Colonic mucosa (tissue), 4 donors: ENCODE measurements around the gene KCNB1. TPM values are rescaled to one million over a fixed set of nuclear protein-coding genes. Genes with fewer than 3 reads are reported as not detected.

Experiments used
- DNase-seq: peaks from one replicate; pipeline ENCODE4 v3.0.0-alpha.2; 2020
- H3K27ac ChIP-seq: fragments of 200-600 bp; one replicate; pipeline ENCODE4 v1.8.0; 2021
- H3K27me3 ChIP-seq: fragments of 200-600 bp; one replicate; pipeline ENCODE4 v1.8.0; 2021
- H3K36me3 ChIP-seq: fragments of 200-600 bp; one replicate; pipeline ENCODE4 v1.8.0; 2021
- H3K4me1 ChIP-seq: fragments of 200-600 bp; one replicate; pipeline ENCODE4 v1.8.0; 2021; ENCODE audit warnings: mild to moderate bottlenecking
- H3K4me3 ChIP-seq: fragments of 200-600 bp; one replicate; pipeline ENCODE4 v1.8.0; 2021
- H3K9ac ChIP-seq, 2 donors: one replicate each; pipeline ENCODE4 v1.7.0; 2013; ENCODE audit warnings: control low read depth in 2 of 2, low read depth in 2 of 2, low read length in 2 of 2
- H3K9me3 ChIP-seq: fragments of 200-600 bp; one replicate; pipeline ENCODE4 v1.8.0; 2021
- CTCF ChIP-seq: fragments of 200-600 bp; IDR thresholded peaks from one replicate; pipeline ENCODE4 v1.8.0; 2022; ENCODE audit warnings: antibody characterized with exemption, mild to moderate bottlenecking
- intact Hi-C: fragments of 100-400 bp; cut with DNase I; formaldehyde crosslinking; loops from one replicate; pipeline ENCODE4 v1.14.1; 2022
- total RNA-seq, 2 donors: library from RNA; stranded (reverse); fragmentation: NEBNext Ultra II Directional in 1 of 2; extraction: Animal tissue kit (Norgen Biotek cat#: 25700) in 1 of 2; gene quantifications; one replicate each; pipeline ENCODE4 v1.2.1, GENCODE V29; 2021
- donor health status: healthy.
- donor health status: DM: no; HTN: no; CAD: no.
- donor health status: DM: no; HTN: no; CAD: no.

The KCNB1 gene
- total RNA-seq, 2 donors from 2014 or later: 0.37 to 1.9 TPM

GRCh38 chr20:49408509-49409104, 73.9 kb downstream of the KCNB1 start:
- intact Hi-C loops: no loop called here
- Histone ChIP-seq H3K27me3 (no peaks in the 10 kb centered on the region), H3K9me3 (no peaks in the 10 kb centered on the region), H3K9ac (no peak overlapping the region), H3K27ac (no peak overlapping the region), H3K4me1 (no peaks in the 10 kb centered on the region), H3K4me3 (no peak overlapping the region), H3K36me3 (no peaks in the 10 kb centered on the region)
- DNase-seq: no peak
- no peak for TF ChIP-seq CTCF

GRCh38 chr20:49406666-49407065, 75.8 kb downstream of the KCNB1 start:
- no peak for TF ChIP-seq CTCF
- H3K4me3 ChIP-seq: no peak overlapping the region

GRCh38 chr20:49405696-49406095, 76.8 kb downstream of the KCNB1 start:
- Histone ChIP-seq H3K27ac (no peak overlapping the region), H3K9me3 (no peaks in the 10 kb centered on the region), H3K27me3 (no peaks in the 10 kb centered on the region), H3K36me3 (no peaks in the 10 kb centered on the region), H3K4me1 (no peaks in the 10 kb centered on the region), H3K9ac (no peak overlapping the region), H3K4me3 (no peak overlapping the region)
- no peak for TF ChIP-seq CTCF
- no peak for DNase-seq
- intact Hi-C loops: no loop called here

More at GRCh38 chr20:49406666-49407065, 75.8 kb downstream of the KCNB1 start:
- Histone ChIP-seq H3K9me3 (no peaks in the 10 kb centered on the region), H3K4me1 (no peaks in the 10 kb centered on the region), H3K36me3 (no peaks in the 10 kb centered on the region), H3K27me3 (no peaks in the 10 kb centered on the region), H3K9ac (no peak overlapping the region), H3K27ac (no peak overlapping the region)
- intact Hi-C loops: no loop called here
- no peak for DNase-seq

- TF ChIP-seq CTCF: no peak
- Histone ChIP-seq H3K27me3 (no peaks in the 10 kb centered on the region), H3K36me3 (no peaks in the 10 kb centered on the region), H3K4me3 (no peak overlapping the region), H3K9ac (no peak overlapping the region), H3K4me1 (no peaks in the 10 kb centered on the region), H3K9me3 (no peaks in the 10 kb centered on the region), H3K27ac (no peak overlapping the region)
- intact Hi-C loops: no loop called here
- no peak for DNase-seq
Observed at GRCh38 chr20:49405062-49405683, 77.3 kb downstream of the KCNB1 start.

- Histone ChIP-seq H3K9me3 (no peaks in the 10 kb centered on the region), H3K27ac (no peak overlapping the region), H3K4me3 (no peak overlapping the region), H3K36me3 (no peaks in the 10 kb centered on the region), H3K27me3 (no peaks in the 10 kb centered on the region), H3K9ac (no peak overlapping the region), H3K4me1 (no peaks in the 10 kb centered on the region)
- TF ChIP-seq CTCF: no peak
- DNase-seq: no peak
- intact Hi-C loops: no loop called here
Observed at GRCh38 chr20:49404461-49404860, 78.0 kb downstream of the KCNB1 start.
